NCI-H2196 treated with DMSO at 0.1 percent for 48 hours (cell line): ENCODE data around the gene FZD8.

ENCODE experiments used
- DNase-seq: peaks from one replicate; lab custom pipeline; 2025; ENCODE audit not compliant: unreplicated experiment; lab: John Stamatoyannopoulos, UW

Gene FZD8

DNA sequence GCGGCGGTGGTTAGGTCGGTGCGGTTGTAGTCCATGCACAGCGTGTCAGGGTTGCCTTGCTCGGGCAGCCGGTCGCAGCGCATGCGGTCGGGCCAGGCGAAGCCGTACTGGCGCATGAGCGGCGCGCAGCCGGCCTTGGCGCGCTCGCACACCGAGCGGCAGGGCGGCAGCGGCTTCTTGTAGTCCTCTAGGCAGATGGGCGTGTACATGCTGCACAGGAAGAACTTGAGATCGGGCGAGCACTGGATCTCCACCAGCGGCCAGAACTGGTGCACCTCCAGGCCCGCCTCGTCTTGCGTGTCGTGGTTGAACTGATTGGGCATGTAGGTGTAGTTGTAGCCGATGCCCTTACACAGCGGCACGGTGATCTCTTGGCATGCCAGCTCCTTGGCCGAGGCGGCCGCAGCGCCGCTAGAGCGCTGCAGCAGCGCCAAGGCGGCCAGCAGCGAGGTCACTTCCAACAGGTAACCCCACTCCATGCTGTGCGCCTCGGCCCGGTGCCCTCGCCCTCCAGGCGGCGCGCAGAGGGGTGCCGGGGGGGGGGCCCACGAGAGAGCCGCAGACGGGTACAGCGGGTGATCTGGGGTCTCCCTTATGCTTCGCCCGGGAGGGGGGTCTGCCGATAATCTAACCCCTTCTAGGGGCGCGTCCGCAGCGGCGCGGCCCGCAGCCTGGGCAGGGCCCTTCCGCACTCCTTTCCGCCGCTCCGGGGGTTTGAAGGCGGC lies 983 bp downstream of the FZD8 start:
- DNase-seq: no peak

DNA sequence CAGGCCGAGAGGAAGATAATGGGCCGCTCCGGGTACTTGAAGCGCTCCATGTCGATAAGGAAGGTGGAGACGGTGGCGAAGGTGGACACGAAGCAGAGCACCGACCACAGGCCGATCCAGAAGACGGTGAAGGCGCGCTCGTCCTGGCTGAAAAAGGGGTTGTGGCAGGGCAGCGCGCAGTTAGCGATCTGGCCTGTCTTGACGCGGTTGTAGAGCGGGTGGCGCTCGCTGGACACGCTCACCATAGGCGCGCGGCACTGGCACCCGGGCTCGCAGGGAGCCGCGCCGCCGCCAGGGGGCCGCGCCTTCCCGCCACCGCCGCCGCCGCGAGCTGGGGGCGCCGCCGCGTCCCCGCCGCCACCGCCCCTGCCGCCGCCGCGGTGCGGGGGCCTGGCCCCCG lies 1.6 kb downstream of the FZD8 start:
- DNase-seq: no peak

DNA sequence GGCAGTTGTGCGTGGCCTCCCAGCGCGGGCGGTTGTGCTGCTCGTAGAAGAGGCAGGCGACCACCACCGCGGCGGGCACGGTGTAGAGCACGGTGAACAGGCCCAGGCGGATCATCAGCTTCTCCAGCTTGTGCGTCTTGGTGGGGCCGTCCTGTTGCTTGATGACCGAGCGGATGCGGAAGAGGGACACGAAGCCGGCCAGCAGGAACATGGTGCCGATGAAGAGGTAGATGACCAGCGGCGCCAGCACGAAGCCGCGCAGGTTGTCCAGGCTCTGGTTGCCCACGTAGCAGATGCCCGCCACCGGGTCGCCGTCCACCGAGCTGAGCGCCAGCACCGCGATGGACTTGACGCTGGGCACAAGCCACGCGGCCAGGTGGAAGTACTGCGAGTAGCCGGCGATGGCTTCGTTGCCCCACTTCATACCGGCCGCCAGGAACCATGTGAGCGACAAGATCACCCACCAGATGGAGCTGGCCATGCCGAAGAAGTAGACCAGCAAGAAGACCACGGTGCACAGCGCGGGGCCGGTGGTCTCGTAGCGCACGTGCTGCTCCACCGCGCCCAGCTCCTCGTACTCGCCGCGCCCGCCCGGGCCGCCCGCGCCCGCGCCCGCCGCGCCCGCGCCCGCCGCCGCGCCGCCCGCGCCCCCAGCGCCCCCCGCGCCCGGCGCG lies 2.2 kb downstream of the FZD8 start:
- DNase-seq: no peak

DNA sequence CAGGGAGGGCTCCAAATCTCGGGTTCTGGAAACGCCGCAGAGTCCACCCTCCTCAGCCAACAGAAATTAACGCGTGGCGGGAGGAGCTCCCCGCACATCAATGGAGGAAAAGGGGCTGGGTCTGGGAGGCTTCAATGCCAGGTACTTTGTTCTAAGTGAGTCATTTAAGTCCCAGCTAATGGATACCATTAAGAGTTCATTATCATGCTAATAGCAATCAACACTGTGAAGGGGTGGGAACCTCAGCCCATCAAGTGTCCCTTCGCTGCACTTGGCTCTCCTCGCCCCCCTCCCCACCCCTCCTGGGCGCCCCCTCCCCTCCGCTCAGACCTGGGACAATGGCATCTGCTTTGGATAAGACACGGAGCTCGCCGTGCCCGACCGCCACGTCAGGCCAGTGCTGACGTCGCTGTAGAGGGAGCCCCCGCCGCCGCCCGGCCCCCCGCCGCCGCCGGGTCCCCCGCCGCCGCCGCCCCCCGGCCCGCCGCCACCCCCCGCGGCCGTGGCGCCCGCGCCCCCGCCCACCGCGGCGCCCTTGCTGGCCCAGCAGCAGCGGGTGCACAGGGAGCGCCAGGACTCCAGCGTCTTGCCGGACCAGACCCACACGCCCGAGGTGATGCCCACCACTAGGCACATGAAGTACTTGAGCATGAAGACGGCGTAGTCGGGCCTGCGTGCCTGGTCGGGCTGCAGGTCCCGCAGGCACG lies 2.9 kb downstream of the FZD8 start:
- no peak for DNase-seq

DNA sequence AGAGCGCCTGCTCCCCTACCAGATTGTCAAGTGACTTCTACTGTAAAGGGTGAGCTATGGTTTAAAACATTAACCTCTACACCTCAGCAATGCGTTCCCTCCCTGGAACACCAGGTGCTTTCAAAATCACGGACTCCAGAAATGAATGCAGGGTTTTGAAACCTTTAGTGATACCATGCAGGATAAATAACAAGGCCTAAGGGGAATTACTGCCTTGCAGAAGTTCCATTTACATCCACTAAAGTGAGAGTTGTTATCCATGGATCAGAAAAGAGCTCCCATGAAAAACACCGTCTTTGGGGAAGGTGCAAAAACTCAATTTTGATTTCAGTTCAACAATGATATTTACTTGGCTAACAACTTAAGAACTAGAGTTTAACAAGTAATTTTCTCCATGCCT lies 4.0 kb downstream of the FZD8 start:
- DNase-seq: no peak

DNA sequence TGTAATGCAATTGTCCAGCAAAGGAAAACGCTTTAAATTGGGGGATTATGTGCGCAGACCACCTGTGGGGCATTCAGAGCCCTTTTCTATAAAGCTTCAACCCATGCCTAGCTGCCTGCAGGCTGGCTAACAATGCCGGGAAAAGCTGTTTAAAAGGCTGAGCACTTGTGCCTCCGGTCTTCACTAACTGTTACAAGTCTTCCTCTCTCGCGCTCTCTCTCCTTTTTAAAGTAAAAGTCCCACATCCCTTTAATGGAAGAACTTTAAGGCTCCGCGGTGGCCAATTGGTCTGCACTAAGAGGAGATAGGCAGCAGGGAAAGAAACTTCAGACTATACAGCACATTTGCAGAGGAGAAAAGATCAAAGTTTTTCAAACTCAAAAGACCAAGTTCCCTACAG lies 4.6 kb downstream of the FZD8 start:
- DNase-seq: no peak

DNA sequence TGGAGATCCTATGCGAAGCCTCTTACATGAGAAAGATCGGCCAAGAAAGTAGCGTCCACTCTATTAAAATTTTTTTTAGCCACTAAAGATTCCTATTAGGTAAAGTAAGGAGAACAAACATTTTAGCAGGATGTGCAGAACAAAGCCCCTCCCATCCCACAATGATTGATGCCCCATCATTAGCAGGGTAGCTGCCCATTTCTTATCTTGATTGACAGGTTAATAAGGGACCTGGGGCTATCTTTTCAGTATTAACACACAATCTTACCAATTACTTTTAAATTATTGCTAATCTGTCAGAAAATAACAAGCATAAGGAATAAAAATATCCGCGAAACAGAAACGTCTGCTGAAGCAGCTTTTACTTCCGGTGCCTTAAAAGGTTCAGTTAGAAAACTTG lies 5.1 kb downstream of the FZD8 start:
- no peak for DNase-seq

DNA sequence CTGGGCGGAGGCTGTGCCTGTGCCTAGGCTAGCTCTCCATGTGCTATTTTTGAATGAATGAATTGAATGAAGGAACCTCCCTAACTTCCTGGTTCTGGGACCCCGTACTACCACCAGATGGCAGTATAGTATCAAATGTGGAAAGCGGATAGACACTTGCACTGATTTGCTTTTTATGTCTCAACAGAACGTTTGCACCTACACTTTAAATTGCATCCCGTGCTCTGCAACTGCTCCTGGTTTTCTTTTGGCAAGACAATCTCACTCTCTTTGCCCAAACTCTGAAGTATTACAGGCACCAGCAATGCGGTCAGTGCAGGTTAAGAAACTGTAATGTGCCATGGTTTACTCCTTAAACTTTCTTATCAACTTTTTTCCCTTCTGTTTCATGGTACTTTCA lies 6.5 kb downstream of the FZD8 start:
- peak; percentile 5 for DNase-seq

DNA sequence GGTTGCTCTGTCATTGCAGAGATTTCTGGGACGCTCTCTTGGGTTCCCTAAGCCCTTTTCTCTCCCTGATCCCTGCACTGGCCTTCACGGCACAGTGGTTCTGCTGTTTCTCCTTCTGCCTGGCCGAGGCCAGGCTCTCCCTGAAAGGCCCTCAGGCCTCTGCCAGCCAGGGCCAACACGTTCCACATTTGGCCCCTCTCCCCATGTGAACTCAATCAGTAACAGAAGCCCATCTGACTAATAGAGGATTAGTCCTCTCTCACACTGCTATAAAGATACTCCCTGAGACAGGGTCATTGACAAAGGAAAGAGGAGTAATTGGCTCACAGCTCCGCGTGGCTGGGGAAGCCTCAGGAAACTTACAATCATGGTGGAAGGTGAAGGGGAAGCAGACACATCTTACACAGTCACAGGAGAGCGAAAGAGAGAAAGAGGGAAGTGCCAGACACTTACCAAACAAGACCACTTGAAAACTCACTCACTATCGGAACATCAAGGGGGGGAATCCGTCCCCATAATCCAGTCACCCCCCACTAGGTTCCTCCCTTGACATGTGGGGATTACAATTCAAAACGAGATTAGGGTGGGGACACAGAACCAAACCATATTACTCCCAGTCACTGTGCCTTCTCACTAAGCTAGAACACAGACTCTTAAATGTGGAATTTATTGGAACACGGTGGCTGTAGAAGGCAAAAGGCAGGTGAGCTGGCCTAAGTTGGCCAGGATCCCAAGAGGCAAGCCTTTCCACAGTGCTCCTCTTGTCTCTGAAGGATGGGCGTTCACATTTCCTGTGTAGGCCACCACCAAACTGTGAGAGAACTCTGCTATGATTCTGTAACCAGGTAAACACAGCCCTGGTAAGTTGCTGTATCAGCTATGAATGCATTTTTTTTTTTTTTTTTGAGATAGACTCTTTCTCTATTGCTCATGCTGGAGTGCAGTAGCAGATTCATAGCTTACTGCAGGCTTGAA lies 8.8 kb downstream of the FZD8 start:
- DNase-seq: peak; percentile 12

DNA sequence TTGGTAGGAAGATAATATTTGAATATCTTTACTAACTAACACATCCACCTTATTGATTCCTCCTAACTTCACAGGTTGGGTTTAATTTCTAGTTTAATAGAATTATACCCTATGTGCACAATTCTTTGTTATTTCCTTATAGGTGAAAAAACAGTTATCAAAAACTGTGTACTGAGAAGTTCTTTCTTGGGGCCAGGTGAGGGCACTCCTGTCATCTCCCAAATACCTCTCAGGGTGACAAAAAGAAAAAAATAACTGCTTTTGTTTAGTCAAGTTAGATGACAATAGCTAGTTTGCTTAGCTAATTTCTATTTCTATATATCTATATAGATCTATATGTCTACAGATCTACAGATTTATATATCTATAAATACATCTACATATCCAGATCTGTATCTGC lies 10.1 kb downstream of the FZD8 start:
- DNase-seq: no peak

DNA sequence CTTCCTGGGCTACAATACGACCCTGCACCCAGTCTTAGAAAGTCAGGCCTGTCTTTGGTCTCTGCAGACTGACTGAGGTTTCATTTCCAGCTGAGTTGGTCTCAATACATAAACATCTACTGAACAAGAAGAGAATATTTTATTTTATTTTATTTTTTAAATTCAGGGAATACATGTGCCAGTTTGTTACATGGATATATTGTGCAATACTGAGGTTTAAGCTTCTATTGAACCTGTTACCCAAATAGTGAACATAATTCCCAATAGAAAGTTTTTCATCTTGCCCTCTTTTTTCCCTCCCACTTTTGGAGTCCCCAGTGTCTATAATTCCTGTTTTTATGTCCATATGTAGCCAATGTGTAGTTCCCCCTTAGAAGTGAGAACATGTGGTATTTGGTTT lies 10.7 kb downstream of the FZD8 start:
- DNase-seq: no peak

DNA sequence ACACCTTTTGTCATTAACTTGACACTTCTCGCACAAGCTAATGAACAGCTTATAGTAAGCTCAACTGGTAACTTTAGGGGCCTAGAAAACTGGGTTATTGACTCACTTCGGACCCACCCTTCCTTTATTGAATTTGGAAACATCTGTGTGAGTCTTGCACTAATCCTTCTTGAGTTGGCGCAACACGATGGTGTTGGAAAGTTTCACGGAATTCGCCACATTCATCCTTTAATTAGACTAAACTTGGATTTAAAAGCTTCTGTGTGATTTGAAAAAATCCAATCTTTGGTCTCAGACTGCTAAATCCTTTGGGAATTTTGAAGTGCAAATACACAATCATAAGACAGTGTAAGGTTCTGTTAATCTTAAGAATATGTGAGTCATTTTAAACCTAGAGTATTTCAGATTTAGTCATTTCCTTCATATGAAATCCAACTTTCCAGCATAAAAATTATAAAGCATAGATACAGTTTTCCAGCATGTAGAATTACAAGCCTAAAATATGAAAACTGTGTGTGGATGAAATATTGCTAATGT lies 15.1 kb downstream of the FZD8 start:
- no peak for DNase-seq

DNA sequence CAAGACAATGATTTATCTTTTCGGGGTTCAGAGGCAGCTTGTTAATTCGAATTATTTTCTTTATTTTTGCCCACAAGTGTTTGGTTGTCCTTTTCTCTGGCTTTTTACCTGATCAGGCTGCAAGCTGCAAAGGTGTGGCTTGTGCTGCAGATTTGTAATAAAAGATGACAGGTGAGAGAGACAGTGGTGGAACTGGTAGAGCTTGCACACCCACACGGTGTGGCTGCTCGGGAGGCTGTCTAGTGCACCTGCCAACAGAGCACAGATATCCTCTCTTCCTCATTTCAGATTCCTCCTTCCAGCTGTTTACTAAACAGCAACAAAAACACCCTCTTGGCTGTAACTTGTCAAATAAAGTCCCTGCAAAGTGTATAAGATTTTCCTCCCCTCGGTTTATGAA lies 27.8 kb downstream of the FZD8 start:
- DNase-seq: no peak

DNA sequence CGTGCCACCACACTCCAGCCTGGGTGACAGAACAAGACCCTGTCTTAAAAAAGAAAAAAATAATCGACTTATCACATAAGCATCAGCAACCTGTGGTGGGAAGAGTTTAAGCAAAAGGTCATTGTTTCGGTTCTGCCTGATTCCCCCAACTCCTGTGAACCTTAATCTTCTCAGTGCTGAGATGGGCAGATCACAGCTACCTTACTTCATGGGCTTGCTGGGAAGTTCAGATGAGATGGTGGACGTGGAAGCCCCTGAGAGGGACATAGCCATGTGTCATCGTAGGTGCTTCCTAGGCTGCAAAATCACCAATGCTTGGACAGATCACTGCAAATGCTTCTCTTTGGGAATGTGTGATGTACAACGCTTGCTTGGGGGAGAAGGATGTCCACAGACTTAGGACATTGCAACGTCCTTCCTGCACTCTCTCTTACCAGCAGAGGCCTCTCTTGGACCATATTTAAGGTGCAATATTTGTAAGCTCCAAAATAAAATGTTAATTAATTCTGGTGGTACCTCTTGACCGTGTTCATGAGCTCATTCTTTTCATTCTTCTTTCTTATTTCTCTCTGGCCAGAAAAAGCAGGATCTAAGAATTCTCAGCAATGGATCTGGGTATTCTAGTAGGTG lies 28.4 kb downstream of the FZD8 start:
- no peak for DNase-seq

DNA sequence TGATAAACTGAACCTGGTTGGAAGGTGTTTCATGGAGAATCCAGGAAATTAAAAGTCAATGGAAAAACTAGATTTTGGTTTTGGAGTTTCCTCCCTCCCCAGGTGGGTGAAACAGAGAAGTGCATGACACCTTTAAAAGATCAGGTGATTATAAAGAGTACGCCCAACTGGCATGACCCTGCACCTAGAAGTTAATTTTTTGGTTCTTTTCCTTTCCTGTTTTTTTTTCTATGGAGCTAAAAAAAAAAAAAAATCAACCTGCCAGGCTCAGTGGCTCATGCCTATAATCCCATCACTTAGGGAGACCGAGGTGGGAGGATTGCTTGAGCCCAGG lies 29.0 kb downstream of the FZD8 start:
- DNase-seq: no peak

DNA sequence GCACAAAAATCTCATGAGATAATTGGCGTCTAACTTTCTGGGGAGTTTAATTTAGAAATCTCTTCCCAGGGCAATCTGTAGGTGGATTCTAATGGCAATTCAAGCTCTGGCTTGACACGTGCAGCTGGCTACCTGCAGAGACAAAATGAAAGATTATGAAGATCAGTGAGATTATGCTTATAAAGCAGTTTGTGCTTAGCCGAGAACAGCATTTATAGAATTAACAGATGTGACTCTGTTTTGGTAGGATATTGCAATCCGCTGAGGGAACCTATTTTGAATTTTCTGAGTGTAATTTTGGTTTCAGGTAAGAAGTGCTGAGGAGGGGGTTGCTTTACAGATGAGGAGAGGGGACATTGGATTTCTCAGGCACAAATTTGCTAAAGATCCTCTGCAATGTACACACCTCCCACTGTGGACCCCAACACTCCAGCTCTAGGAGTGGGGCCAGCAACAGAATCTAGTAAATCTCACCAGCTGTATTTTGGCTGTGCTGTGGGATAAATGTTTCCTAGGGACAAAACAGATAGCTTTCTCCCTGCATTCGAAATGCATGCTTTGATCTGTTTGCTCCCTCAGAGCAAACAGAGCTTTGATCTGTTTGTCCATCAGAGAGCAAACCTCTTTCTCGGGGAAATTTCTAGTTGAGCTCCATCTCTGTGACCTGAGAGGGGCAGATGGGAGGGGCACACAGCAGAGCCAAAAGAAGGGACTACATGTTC lies 29.6 kb downstream of the FZD8 start:
- DNase-seq: no peak

DNA sequence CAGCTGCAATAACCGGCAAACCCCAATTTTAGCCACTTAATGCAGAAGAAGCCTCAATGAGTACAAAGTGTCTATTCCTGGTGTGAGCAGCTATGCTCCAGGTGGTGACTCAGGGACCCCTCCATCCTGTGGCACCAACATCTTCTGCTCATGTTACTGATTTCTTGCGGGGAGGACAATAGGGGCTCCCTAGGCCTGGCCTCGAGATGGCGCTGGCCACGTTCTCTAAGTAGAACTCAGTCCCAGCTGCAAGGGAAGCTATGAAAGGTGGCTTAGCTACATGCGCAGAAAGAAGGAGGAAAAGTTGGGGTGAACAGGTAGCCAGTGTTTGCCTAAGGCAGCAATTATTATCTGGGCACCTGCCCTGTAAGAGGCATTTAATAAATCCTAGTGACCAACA lies 30.3 kb downstream of the FZD8 start:
- no peak for DNase-seq

DNA sequence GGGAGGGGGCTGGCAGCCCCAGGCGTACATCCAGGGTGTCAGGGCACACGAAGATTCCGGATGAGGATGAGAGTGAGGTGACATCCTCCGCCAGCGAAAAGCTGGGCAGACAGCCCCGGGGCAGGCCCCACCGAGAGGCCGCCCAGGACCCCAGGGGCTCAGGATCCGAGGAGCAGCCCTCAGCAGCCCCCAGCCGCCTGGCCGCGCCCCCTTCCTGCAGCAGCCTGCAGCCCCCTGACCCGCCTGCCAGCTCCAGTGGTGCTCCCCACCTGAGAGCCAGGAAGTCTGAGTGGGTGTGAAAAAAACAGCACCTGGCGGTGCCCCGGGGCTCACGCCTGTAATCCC lies 33.8 kb downstream of the FZD8 start:
- DNase-seq: no peak

DNA sequence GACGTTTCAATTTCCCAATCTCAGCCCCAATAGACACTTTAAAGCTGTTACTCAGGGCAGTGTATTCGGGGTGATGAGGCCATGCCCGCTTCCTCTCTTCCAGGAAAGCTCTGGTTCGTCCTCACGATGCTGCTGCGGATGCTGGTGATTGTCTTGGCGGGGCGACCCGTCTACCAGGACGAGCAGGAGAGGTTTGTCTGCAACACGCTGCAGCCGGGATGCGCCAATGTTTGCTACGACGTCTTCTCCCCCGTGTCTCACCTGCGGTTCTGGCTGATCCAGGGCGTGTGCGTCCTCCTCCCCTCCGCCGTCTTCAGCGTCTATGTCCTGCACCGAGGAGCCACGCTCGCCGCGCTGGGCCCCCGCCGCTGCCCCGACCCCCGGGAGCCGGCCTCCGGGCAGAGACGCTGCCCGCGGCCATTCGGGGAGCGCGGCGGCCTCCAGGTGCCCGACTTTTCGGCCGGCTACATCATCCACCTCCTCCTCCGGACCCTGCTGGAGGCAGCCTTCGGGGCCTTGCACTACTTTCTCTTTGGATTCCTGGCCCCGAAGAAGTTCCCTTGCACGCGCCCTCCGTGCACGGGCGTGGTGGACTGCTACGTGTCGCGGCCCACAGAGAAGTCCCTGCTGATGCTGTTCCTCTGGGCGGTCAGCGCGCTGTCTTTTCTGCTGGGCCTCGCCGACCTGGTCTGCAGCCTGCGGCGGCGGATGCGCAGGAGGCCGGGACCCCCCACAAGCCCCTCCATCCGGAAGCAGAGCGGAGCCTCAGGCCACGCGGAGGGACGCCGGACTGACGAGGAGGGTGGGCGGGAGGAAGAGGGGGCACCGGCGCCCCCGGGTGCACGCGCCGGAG lies 34.4 kb downstream of the FZD8 start:
- DNase-seq: no peak
